ENCODE data around the gene LRP1. TPM values are rescaled to one million over a fixed set of nuclear protein-coding genes. Genes with fewer than 3 reads are reported as not detected.

The LRP1 gene
- total RNA-seq, result 0.52 and 1.2 TPM in 2 replicates

GRCh38 chr12:57127726-57128518 is at the start of gene LRP1:
Gene LRP1 (plus strand): TSS chr12:57128483. CDS start chr12:57128965, 482 bp downstream.

DNA sequence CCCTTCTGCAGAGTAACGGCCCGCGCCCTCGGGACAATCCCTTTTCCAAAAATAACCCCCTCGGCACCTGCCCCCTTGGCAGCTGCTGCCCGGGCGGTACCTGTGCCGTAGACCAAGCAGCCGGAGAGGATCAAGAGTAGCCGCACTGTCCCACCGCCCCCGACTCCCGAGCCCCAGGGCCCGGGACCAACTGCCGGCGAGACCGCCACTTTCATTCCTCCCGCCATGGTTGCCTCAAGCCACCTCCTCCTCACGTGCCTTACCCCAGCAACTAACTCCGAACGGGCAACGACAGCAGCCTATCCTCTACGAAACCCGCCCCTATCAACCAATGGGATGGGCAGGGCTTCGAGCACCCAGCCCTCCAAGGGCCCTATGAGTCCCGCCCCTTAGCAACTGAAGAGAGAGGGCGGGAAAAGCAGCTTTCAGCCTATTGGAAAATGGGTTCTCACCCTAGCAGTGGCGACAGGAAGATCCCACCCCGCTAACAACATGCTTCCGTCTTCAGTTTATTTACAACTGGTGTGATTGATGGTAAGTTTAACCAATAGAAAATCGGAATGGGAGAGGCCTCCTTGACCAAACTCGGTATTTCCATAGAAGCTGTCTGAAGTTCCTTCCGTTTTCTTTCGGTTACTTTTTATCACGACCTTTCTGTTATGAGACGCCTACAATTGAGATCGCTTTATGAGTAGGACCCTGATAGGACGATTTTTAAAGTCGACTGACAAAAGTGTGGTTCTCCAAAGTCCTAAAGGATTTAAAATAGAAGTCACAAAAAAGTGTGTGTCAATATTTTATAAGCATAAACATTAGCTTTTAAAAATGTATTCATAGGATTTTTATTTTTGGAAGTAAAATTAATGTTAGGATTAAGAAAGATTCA is 49.5 kb upstream of the LRP1 start, which contains the start of gene NEMP1:
TSS of gene NEMP1 (minus strand) at position 273 of the 886 bp plus-strand sequence. CDS start at position 227, 46 bp downstream.

DNA sequence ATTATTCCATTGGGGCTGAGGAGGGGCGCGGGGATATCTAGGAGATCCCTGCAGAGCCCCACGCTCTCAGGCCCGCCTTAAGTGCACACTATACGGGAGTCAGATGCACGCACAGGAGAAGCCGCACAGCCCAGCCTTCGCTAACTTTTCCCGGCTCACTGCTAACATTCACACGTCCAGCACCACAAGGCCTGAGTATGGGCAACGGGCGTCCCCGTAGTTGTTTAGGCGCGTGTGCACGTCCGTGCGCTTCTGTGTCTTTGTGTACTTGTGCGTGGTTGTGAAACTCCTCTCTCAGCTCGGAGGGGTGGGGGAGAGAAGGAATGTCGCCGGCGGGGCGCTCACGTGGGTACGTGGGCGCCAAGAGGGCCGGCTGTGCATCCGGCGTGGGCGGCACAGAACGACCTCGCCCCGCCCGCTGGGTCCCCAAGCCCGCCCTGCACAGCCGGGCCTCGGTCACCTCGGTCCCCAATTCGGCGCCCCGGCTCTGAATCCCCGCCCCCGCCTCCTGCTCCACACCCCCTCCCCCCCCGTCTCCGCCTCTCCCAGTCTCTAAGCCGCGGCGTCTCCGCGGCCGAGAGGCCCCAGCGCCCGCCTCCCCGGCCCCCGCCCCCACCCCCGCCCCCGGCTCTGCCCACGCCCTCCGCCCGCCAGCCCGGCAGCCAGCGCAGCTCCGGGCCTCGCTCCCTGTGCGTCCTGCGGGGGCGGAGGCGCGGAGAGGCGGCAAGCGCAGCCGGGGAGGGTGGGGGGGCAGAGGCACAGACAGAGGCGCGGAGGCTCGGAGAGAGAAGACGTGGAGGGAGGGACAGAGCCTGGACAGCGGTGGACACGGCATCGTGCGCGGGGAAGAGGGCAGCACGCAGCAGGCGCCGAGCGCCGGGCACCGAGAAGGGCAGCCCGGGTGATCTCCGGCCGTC is 39.7 kb upstream of the LRP1 start, which contains the start of gene NAB2:
TSS of gene NAB2 (plus strand) at position 761 of the 917 bp plus-strand sequence. CDS start 158 bp downstream, outside the sequence.

DNA sequence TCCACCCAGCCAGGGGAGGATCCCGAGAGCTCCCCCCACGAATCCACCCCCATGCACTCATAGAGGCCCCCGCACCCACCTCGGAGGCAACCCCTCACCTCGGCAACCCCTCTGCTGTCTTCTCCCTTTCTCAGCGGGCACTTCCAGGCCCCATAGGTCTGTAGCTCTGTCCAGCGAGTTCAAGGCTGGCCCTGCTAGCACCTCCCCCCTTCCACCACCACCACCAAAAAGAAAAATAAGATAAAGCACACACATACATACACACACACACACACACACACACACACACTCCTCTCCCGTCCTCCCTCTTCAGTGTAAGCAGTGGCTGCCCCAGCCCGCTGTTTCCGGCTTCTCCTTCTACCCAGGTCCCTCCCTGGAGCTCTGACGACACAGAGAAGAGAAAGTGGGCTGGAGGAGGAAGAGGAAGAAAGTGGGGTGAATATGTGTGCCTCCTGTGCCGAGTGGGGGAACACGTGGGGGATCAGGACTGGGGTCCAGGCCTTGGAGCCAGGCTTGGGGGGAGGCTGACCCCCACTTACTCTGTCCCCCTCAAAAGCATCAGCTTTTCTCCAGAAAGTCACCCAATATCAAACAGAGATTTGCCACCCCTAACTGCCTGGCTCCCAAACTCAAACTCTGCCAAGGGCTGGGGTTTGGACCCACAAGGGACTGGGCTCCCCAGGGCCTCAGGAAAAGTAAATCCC is 17.1 kb upstream of the LRP1 start, which contains the start of gene STAT6:
TSS of gene STAT6 (minus strand) at position 332 of the 704 bp plus-strand sequence. CDS start 3,084 bp downstream, outside the sequence.

GRCh38 chr12:57146961-57147944 is 19.0 kb downstream of the LRP1 start, which contains the start of gene LRP1-AS:
Gene LRP1-AS (minus strand): TSS chr12:57147619.

DNA sequence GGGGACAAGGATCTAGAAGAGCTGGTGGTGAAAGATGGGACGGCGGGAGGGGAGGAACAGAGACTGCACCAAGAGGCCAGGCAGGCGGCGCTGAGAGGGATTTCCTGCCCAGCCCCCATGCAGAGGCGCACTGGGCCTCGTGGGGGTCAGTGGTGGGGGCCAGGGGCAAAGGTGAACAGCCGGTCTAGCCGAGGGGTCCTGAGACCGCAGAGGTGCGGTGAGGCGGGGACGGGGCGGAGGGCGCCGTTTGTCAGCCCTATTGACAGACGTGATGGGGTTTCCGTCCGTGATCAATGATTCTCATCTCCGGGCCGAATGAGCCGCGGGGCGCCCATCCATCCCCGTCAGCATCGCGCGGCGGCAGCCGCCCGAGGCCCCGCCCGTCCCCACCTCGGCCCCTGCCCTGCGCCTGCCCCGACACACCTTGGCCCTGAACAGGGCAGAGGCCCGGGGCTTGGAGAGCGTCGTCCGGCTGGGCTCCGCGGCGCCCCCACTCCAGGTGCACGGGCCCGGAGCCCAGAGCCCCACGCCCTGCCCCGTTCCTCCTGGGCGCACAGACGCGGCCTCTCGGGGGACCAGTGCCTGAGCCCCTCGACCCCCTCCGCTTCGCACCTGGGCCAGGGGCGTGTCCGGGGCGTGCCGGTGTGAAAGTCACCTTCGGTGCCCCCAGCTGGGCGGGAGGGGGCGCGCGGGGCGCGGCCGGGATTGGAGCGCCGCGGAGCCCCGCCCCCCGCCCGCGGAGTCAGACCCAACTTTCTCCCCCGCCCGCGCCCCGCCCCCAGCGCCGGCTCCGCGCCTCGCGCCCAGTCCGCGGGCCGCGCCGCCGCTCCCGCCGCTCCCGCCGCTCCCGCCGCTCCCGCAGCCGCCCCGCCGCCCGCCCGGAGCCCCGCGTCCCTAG is 88.0 kb downstream of the LRP1 start, which contains the start of gene NXPH4:
TSS of gene NXPH4 (plus strand) at position 781 of the 898 bp plus-strand sequence. CDS start 176 bp downstream, outside the sequence.

GRCh38 chr12:57229634-57230380 is 101.5 kb downstream of the LRP1 start, which contains the start of gene SHMT2:
Gene SHMT2 (plus strand): TSS chr12:57229711. CDS start chr12:57229779, 68 bp downstream.

DNA sequence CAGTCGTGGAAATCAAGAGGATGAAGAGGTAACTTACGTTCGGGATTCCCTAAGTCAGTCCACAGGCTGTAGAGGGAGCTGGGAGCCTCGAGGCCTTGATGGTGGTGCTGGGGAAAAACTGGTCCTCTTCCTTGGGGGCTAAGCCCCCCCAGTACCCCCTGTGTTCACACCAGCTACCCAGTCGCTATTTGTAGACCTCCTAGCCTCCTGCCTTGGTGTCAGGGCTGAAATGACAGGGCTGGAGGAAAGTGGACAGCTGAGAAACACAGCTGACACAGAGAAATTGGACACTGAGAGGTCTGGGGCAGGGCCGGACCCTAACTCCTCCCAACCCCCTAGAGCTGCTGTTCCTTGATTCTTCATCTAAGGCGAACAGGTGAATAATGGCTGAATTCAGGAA is 122.7 kb downstream of the LRP1 start, which contains the start of gene STAC3:
TSS of gene STAC3 (minus strand) at position 232 of the 400 bp plus-strand sequence. CDS start 1,551 bp downstream, outside the sequence.

Other genes with a start within 250 kb of the LRP1 start
- not detected in 2 replicates for gene SDR9C7, start 194.1 kb upstream of the LRP1 start, total RNA-seq
- gene RDH16, start 170.9 kb upstream of the LRP1 start, total RNA-seq, result 0.09 TPM in 1 of 2 replicates, not detected in the other
- 7.3 and 12.6 TPM in 2 replicates for gene ZBTB39, start 121.9 kb upstream of the LRP1 start, total RNA-seq
- not detected in 2 replicates for gene TAC3, start 112.0 kb upstream of the LRP1 start, total RNA-seq
- not detected in 2 replicates for gene MYO1A, start 78.4 kb upstream of the LRP1 start, total RNA-seq
- 3.1 and 3.9 TPM in 2 replicates for gene NEMP1, start 49.7 kb upstream of the LRP1 start, total RNA-seq
- 8.9 and 11.7 TPM in 2 replicates for gene NAB2, start 39.4 kb upstream of the LRP1 start, total RNA-seq
- gene STAT6, start 17.1 kb upstream of the LRP1 start, total RNA-seq, result 0.69 and 5.4 TPM in 2 replicates
- not detected in 2 replicates for gene LRP1-AS, start 19.1 kb downstream of the LRP1 start, total RNA-seq
- under 0.01 TPM in 1 of 2 replicates, not detected in the other for gene NXPH4, start 88.3 kb downstream of the LRP1 start, total RNA-seq
- gene SHMT2, start 101.2 kb downstream of the LRP1 start, total RNA-seq, result 118 and 133 TPM in 2 replicates
- 0.11 and 0.34 TPM in 2 replicates for gene STAC3, start 122.7 kb downstream of the LRP1 start, total RNA-seq